Hematopoietic multipotent progenitor cell (in vitro differentiated cells): ENCODE data around the gene HLA-E. TPM values are rescaled to one million over a fixed set of nuclear protein-coding genes. Genes with fewer than 3 reads are reported as not detected.
"Not testable (repeated sequence)": the region's sequence is repeated elsewhere in the genome, so short reads cannot be mapped to it uniquely, and the experiment has no call there.

ENCODE experiments used
- DNase-seq, 3 donors: peaks; one replicate each; pipeline ENCODE4 v3.0.0-alpha.2; 2011 to 2015; ENCODE audit warnings: low read depth in 2 of 3, low spot score in 2 of 3
- total RNA-seq: library from RNA; depleted of rRNA; stranded (reverse); fragments of >200 nt; gene quantifications from one replicate; pipeline ENCODE4 v1.2.3, GENCODE V29; 2012

Gene HLA-E
- total RNA-seq, result 1,118 TPM

GRCh38 chr6:30489081-30490025, at the start of gene HLA-E:
Gene HLA-E (plus strand): TSS chr6:30489509. CDS start chr6:30489532, 23 bp downstream.
- DNase-seq, result peak; percentile 89 to 100 (median 98)

- no peak for DNase-seq
These were observed 48.1 kb upstream of the HLA-E start for GRCh38 chr6:30441171-30441570.

DNA sequence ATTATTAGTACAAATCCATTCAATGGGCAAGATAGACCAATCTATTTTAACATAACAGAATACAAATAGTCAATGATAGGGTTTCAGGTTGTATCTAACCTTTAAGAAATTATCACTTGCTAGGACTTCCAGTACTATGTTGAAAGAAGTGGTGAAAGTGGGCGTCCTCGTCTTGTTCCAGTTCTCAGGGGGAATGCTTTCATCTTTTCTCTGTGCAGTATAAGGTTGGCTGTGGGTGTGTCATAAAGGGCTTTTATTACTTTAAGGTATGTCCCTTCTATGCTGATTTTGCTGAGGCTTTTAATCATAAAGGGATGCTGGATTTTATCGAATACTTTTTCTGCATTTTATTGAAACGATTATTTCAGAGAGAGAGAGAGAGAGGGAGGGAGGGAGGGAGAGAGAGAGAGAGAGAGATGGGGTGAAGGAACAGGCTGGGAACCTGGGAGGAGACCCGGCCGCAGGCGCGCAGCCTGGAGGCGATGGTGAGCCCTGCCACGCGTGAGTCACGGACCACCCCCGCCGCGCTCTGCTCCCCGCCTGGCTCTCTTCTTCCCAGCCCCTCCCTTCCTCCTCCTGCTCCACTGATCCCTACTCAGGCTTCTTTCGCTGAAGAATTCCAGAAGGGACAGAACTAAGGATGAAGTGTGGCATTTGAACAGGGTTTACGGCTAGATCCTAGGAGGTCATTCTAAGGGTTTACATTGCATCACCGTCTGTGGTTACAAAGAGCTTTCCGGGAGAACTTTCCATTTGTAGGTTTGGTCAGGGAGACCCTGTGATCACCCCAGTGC, 45.5 kb upstream of the HLA-E start:
- DNase-seq, result no peak

- DNase-seq, result no peak
These were observed 44.9 kb upstream of the HLA-E start for GRCh38 chr6:30444451-30444742.

DNA sequence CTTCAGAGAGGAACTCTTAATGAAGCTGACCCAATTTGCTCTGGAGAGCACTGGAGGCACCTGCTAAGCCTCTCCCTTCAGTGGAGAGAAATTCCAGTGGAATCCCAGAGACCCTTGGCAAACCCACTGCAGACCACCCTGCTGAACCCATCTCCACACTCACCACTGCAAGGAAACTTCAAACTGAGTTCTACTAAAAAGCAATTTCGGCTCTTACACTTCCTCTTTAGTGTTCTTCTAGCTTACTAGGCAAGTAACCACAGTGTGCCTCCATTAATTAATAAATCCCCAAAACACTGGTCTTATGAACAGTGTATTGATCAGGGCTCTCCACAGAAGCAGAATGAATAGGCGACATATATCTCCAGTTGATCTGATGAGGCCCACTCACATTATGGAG, 43.0 kb upstream of the HLA-E start:
- DNase-seq, result no peak

DNA sequence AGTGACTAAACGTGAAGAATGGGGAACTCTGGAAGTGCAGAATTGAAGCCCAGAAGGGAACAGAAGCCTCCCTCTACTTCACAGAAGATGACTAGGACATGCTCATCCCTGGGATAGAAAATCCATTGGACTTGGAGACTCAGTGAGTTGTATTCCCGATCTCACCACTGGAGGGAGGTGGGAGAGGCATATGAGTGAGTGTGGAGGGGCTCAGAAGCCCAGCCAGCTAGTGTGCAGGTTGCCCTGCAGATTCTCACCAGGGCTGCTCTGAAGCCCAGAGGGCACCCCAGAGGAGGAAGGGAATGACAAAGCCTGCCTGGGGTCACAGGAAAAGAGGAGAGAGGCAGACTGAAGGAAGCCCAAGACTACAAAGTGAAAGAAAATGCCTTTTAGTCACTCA, 42.1 kb upstream of the HLA-E start:
- DNase-seq, result peak in 1 of 3 donors; percentile 21

DNA sequence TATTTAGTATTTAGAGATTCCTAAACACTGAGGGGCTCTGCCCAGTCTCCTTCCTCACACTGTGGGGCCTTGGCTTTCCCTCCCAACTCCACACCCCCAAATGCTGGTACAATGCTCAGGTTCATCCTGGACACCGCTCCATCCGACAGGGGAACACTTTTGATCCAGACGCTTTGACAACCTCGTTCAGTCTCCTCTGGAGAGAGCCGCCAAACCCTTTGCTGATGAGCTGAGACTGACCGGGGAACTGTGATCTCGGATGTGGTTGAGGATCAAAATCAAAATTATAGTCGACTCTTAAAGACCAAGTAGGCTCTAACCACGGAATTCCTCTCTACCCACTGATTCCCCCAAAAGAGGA, 38.8 kb upstream of the HLA-E start:
- DNase-seq, result no peak

DNA sequence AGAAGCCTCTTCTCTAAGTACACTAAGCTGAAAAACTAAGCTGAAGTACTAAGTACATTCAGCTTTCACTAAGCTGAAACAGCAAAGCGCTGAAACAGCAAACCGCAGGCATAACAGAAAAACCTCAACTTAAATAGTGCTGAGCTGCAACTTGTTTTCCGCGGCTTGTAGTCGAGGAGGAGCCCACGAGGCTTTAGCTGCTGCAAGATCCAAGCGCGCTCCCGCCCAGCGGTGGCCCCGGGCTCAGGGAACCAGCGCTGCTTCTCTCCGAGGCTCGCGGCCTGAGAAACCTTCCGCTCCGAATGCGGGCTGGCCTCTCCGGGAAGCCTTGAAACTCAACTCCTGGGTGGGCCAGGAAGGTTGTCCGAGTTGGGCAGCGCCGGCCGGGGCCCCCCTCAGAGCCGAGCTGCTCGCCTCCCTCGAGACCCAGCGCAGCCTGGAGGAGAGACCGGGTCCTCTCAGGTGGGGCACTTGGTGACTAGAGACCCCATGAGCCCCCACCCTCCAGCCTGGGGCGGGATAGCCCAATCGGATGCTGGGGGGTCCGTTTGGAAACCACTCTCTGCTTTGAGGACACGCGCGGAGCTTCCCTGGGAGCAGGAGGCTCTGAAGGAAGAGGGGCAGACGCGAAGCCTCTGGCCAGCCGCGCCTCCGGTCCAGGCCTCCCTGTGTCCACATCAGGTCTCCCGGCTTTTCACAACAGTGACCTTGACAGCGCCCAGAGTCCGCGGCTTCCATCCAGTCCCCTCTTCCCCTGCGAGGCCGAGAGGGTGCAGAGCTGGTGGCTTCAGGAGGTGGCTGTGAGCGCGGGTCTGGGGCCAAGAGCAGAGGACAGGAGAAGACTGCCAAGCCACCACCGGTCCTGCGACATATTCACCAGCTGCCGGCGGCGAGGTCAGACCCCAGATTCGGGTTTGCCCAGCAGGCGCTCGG, 38.1 kb upstream of the HLA-E start:
- DNase-seq, result peak; percentile 44 to 71 (median 67)

DNA sequence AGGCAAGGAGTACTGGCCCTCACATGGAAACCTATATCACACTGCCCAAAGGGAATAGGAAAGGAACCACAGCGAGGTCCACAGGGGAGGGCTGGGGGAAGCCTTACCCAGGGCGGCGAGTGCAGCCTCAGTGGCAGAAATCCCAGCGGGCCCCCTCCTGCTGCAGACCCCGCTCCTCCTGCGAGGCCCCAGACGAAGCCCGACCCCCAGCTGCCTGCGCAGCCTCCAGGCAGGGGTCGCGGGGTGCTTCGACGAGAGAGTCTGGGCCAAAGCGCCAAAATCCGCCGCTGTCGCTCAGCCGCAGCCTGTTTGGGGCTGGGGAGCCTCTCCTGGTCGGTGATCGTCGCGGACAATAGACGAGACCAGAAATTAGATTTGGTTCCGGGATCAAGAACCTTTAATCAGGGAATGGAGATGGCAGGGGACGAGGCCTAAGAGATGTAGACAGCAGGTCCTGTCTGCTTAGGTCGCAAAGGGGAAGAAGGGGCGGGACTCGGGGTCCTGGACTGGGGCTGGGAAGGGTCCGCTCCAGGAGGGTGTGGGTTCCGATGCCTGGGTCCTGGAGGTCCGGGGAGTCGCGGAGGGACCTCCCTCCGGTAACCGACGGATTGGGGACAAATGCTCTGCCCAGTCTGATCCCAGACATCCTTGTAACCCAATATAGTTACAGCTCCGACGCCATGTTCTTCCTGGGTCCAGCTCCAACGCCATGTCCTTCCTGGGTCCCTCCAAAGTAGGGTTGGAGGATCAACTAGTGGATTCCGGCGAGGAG, 36.4 kb upstream of the HLA-E start:
- DNase-seq, result no peak

DNA sequence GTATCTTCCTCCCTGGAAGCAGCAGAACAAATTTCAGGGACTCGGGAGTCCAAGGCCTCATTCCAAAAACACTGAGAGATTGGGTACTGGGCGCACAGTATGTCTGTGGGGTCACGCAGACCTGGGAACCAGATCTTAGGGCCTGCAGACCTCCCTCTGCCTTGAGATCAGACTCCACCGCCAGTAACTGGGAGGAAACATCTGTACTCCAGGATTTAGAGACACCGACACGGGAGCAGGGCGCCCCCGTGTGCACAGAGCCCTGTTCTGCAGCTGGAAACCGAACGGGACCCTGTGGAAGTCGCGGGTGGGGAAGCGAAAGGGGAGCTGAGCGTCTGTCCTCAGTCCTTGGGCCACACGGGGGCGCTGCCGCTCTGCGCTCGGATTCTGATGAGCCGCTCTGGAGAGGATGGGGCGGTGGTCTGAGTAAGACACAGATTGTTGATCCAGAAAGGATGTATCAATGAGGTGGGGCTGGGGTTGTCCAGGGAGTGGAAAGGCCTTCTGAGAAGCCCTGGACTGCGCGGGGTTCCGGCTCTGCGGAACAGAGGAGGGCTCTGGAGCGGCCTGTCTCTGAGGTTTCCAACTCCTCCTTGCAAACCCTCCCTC, 35.7 kb upstream of the HLA-E start:
- DNase-seq, result peak; percentile 62 to 94 (median 88)

DNA sequence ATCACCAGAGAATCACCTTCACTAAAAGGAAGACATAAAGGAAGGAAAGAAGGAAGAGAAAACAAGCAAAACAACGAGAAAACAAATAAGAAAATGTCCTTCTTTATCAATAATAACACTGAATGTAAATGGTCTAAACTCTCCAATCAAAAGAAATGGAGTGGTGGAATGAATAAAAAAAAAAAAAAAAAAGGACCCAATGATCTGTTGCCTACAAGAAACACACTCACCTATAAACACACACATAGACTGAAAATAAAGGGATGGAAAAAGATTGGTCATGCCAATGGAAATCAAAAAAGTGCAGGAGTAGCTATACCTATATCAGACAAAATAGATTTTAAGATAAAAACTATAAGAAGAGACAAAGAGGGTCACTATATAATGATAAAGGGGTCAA, 30.2 kb upstream of the HLA-E start:
- DNase-seq, result no peak

DNA sequence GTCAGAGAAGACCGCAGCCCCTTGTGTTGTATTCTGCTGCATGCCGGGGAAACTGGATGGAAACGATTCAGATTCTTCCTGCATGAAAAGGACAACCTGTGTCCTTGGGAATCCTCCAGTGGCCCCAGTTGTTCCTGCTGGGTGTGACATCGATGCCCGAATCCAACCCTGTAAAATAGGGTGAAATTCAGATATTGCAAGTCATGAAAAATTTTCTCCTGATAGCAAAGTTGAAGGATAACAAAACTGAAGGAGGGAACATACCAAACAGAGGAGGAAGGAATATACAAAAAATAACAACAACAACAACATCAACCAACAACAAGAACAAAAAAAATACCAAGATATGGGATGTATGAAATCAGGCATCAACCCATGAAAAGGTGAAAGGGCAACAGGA, 28.3 kb upstream of the HLA-E start:
- no peak for DNase-seq

DNA sequence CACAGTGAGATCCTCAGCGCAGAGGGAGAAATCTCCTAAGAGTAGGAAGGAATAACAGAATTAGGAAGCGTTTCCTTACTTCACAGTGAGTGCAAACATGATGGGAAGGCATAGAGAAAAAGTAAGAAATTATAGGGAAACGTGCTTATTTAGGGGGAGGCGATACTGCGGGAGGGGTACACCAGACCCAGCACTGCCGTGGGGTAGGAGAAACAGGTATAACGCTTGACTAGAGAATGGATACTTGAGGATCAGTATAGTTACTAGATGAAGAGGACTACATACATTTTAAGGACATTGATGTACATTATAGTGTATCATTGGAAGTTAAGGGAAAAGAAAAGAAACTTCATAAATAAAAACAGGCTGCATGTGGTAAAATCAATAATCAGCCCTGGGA, 26.8 kb upstream of the HLA-E start:
- DNase-seq, result no peak

DNA sequence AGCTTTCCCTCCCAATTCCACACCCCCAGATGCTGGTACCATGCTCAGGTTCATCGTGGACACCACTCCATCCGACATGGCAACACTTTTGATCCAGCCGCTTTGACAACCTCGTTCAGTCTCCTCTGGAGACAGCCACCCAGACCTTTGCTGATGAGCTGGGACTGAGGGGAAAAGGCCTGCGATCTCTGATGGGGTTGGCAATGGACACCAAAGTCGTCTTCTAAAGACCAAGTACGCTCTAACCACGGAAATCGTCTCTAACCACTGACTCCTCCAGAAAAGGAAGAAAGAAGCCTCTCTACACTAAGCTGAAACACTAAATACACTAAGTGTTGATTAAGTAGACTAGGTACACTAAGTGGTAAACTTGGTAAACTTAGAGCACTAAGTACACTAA, 26.1 kb upstream of the HLA-E start:
- DNase-seq, result no peak

DNA sequence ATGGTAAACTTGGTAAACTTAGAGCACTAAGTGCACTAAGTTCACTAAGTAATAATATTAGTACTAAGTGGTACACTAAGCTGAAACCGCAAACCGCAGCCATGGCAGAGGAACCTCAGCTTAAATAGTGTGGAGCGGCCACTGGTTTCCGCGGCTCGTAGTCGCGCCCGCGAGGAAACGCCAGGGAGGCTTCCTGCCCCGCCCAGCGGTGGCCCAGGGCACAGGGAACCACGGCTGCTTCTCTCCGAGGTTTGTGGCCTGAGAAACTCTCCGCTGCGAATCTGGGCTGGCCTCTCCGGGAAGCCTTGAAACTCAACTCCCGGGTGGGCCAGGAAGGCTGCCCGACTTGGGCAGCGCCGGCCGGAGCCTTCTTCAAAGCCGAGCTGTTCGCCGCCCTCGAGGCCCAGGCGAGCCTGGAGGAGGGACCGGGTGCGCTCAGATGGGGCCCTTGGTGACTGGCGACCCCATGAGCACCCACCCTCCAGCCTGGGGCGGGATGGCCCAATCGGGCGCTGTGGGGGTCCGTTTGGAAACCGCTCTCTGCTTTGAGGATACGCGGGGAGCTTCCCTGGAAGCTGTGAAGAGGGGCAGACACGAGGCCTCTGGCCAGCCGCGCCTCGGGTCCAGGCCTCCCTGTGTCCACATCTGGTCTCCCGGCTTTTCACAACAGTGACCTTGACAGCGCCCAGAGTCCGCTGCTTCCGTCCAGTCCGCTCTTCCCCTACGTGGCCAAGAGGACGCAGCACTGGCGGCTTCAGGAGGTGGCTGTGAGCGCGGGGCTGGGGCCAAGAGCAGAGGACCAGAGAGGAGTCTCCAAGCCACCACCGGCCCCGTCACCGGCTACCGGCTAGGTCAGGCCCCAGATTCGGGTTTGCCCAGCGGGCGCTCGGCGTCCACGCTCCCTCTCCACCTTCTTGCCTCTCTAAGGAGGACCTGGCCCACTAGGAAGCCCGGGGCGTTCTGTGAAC, 25.4 kb upstream of the HLA-E start:
- peak in 2 of 3 donors; percentile 82 to 86 for DNase-seq

DNA sequence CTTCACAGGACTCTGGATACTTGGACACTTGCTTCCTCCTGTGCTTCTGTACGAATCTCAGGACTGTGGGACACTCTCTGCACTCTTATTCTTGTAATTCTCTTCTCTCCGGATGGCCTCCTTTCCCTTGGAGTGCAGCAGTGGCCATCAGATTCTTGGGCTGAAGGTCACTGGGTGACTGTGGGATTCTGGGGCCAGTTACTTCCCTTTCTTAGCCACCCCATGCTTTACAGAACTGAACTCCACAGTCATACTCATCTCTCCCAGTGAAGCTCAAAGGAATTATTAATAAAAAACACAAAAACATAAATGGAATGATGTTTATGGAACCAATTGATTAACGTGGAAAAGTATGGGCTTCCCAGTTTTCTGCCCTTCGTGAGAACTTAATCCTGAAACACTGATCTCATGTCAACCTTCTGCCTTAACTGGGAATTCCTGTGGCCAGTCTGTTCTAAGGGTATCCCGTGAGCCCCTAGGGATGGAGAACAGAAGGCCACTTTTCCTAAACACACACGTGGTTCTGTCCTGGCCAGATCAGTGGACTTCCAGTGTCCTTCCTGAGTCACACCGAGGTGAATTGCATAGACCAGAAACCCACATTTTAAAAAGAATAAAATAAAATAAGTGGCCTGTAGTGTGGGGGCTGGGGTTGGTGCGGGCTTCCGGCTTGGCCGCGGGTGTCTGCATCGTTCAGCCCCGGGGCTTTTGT, 23.6 kb upstream of the HLA-E start:
- no peak for DNase-seq

DNA sequence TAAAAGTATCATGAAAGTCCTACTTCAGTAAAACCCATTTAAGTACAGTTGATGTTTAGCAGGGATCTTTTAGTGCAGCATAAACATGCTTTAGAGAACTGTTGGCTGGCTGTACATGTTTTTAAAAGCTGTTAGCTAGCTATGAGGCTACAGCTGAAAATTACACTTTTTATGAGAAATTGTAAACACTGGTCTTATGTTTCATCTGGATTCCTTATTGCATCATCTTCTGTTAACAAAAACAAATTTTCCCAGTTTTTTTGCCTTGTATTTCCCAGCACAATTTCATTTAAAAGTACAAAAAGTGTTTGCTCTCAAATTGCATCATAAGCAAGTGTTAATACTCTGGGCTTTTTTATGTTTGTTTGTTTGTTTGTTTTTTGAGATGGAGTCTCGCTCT, 18.3 kb upstream of the HLA-E start:
- DNase-seq, result no peak

GRCh38 chr6:30475116-30475515, 14.2 kb upstream of the HLA-E start:
- DNase-seq, result not testable (repeated sequence)
